Endothelial cell of umbilical vein (primary cell): ENCODE results near the gene PDE1C. TPM values are rescaled to one million over a fixed set of nuclear protein-coding genes. Genes with fewer than 3 reads are reported as not detected.

Experiments
- BruUV-seq: library from RNA; stranded (reverse); fragments of 400-500 nt; replicated peaks from 2 replicates; lab custom pipeline; 2021; lab: Mats Ljungman, UMichigan
- CTCF ChIA-PET: fragments of 300-600, 350-600 bp; sonication (Branson Sonifier 250); formaldehyde crosslinking; loops from one replicate; lab custom pipeline; 2021; ENCODE audit warnings: antibody characterized with exemption, inconsistent platforms; lab: Charles Lee
- POLR2A ChIA-PET: fragments of 300-600, 350-600 bp; sonication (Branson Sonifier 250); formaldehyde crosslinking; loops from one replicate; lab custom pipeline; 2021; ENCODE audit warnings: antibody characterized with exemption, inconsistent platforms; lab: Charles Lee
- DNase-seq: peaks from one replicate; pipeline ENCODE4 v3.0.0-alpha.2; 2011; ENCODE audit warnings: low read depth, low spot score
- FAIRE-seq: peaks from 2 replicates; lab custom pipeline; 2011; peaks lifted over from hg19 to GRCh38; lab: Jason Lieb, UNC
- H2AFZ ChIP-seq: 2 replicates; pipeline ENCODE4 v1.6.0; 2012; ENCODE audit warnings: low read depth, low read length, control low read depth, inconsistent platforms
- H3K27ac ChIP-seq: 2 replicates; pipeline ENCODE4 v1.5.1; 2011; ENCODE audit warnings: low read depth, mild to moderate bottlenecking, control low read depth, low read length, moderate library complexity; ENCODE audit not compliant: insufficient read depth
- H3K27me3 ChIP-seq, 2 experiments: 2 replicates each; pipeline versions ENCODE4 v1.6.0 to v1.6.1; 2011; ENCODE audit warnings: low read length in 2 of 2, mixed read lengths in 1 of 2; ENCODE audit not compliant: control insufficient read depth in 2 of 2, insufficient read depth in 2 of 2
- H3K36me3 ChIP-seq, 2 experiments: 2 replicates in 1 of 2; 3 replicates in 1 of 2; pipeline ENCODE4 v1.5.1; 2011; ENCODE audit warnings: low read length in 2 of 2, mild to moderate bottlenecking in 1 of 2, moderate library complexity in 1 of 2; ENCODE audit not compliant: control insufficient read depth in 2 of 2, insufficient read depth in 2 of 2; ENCODE audit errors: extremely low read depth in 1 of 2
- H3K4me1 ChIP-seq: 3 replicates; pipeline ENCODE4 v1.5.1; 2011; ENCODE audit warnings: mild to moderate bottlenecking, low read length; ENCODE audit not compliant: control insufficient read depth, insufficient read depth; ENCODE audit errors: extremely low read depth
- H3K4me2 ChIP-seq: 2 replicates; pipeline ENCODE4 v1.6.1; 2011; ENCODE audit warnings: low read length, control low read depth, mixed read lengths; ENCODE audit not compliant: insufficient read depth
- H3K4me3 ChIP-seq, 3 experiments: fragments of 200-600 bp in 1 of 3; sonication (generic), shearing (Covaris generic) in 1 of 3; replicated peaks in 1 of 3; 2 replicates each; pipeline ENCODE4 v1.5.1; 2011 to 2016; ENCODE audit warnings: control low read depth in 3 of 3, low read length in 3 of 3, mild to moderate bottlenecking in 2 of 3, inconsistent platforms in 1 of 3, low read depth in 1 of 3, moderate library complexity in 1 of 3; ENCODE audit not compliant: insufficient read depth in 1 of 3
- H3K79me2 ChIP-seq: 2 replicates; pipeline ENCODE4 v1.6.0; 2012; ENCODE audit warnings: low read length, inconsistent platforms; ENCODE audit not compliant: control insufficient read depth, insufficient read depth
- H3K9ac ChIP-seq: replicated peaks from 2 replicates; pipeline ENCODE3; 2011; ENCODE audit warnings: low read length, control low read depth; ENCODE audit not compliant: insufficient read depth; ENCODE audit errors: extremely low read depth
- H3K9me1 ChIP-seq: replicated peaks from 3 replicates; pipeline ENCODE4 v1.6.0; 2011; ENCODE audit warnings: mild to moderate bottlenecking, low read length; ENCODE audit not compliant: control insufficient read depth, insufficient read depth; ENCODE audit errors: extremely low read depth
- H3K9me3 ChIP-seq: replicated peaks from 2 replicates; pipeline ENCODE4 v1.5.1; 2012; ENCODE audit warnings: low read length, inconsistent platforms; ENCODE audit not compliant: control insufficient read depth, insufficient read depth
- H4K20me1 ChIP-seq: replicated peaks from 2 replicates; pipeline ENCODE3; 2011; ENCODE audit warnings: mild to moderate bottlenecking, low read length; ENCODE audit not compliant: control insufficient read depth, insufficient read depth; ENCODE audit errors: extremely low read depth
- CTCF ChIP-seq, 2 donors: IDR thresholded peaks; 1 replicate in 1 of 2; 2 replicates in 1 of 2; pipeline ENCODE4 v1.5.1; 2011; ENCODE audit warnings: low read length in 2 of 2, mild to moderate bottlenecking in 2 of 2, moderate library complexity in 2 of 2, control low read depth in 1 of 2, inconsistent platforms in 1 of 2, low read depth in 1 of 2; ENCODE audit not compliant: insufficient read depth in 1 of 2; ENCODE audit errors: extremely low read depth in 1 of 2
- EZH2 ChIP-seq: IDR thresholded peaks from 2 replicates; pipeline ENCODE4 v1.6.1; 2012; ENCODE audit warnings: borderline replicate concordance, low read depth, mild to moderate bottlenecking, moderate library complexity, low read length, inconsistent platforms; ENCODE audit not compliant: severe bottlenecking
- FOS ChIP-seq: IDR thresholded peaks from 2 replicates; pipeline ENCODE4 v1.6.1; 2011; ENCODE audit warnings: mild to moderate bottlenecking, low read length, moderate library complexity, borderline replicate concordance; ENCODE audit not compliant: insufficient read depth
- JUN ChIP-seq: IDR thresholded peaks from 2 replicates; pipeline ENCODE4 v1.6.1; 2011; ENCODE audit warnings: borderline replicate concordance, low read depth; ENCODE audit not compliant: insufficient read length, insufficient read depth
- MAX ChIP-seq: IDR thresholded peaks from 2 replicates; pipeline ENCODE4 v1.6.1; 2011; ENCODE audit not compliant: insufficient read depth, insufficient read length
- MYC ChIP-seq: IDR thresholded peaks from one replicate; pipeline ENCODE4 v1.6.1; 2011; ENCODE audit warnings: mild to moderate bottlenecking, low read depth, low read length
- POLR2A ChIP-seq: IDR thresholded peaks from 2 replicates; pipeline ENCODE4 v1.6.1; 2012; ENCODE audit warnings: low read depth, mild to moderate bottlenecking, control low read depth, low read length
- POLR2AphosphoS5 ChIP-seq: IDR thresholded peaks from 2 replicates; pipeline ENCODE4 v1.6.1; 2012; ENCODE audit warnings: low read depth, mild to moderate bottlenecking, control low read depth, low read length, moderate library complexity; ENCODE audit not compliant: insufficient read depth
- dilution Hi-C: fragments of 300-500 bp; cut with MboI; formaldehyde crosslinking; loops from one replicate; pipeline ENCODE4 v1.15.0; 2019; ENCODE audit warnings: low sequenced_read_pairs; ENCODE audit not compliant: extremely low pct_ligation_motif_present
- intact Hi-C: fragments of 100-400 bp; cut with micrococcal nuclease; formaldehyde crosslinking; loops from one replicate; pipeline ENCODE4 v1.10.0; 2022
- polyA plus RNA-seq, 4 experiments: library from polyadenylated mRNA; depleted of rRNA in 3 of 4; stranded (reverse) in 3 of 4; unstranded in 1 of 4; fragments of >200 nt; gene quantifications; 2 replicates each; pipeline versions ENCODE4 v1.2.1 to v1.2.3, GENCODE V29; 2011 to 2012; ENCODE audit warnings: missing spikeins in 1 of 4
- total RNA-seq: library from RNA; stranded (reverse); gene quantifications from 2 replicates; pipeline ENCODE4 v1.2.3, GENCODE V29; 2021

The PDE1C gene
- total and polyA plus RNA-seq, 2 donors (not counting 3 experiments of a cell fraction or from before 2014, with no cell fraction given): 0.90 to 3.1 TPM

GRCh38 chr7:31767686-31768358 is 302.4 kb downstream of the PDE1C start:
- Histone ChIP-seq H3K36me3 (no peaks in the 10 kb centered on the region), H3K4me3 (no peak overlapping the region), H3K9me3 (no peaks in the 10 kb centered on the region), H3K27me3 (no peaks in the 10 kb centered on the region), H4K20me1 (no peaks in the 10 kb centered on the region), H2AFZ (no peak overlapping the region), H3K27ac (no peak overlapping the region), H3K9me1 (no peaks in the 10 kb centered on the region), H3K9ac (no peak overlapping the region), H3K4me2 (no peak overlapping the region), H3K79me2 (no peaks in the 10 kb centered on the region), H3K4me1 (peaks cover 3% of the 10 kb centered on the region)
- no TSS peak for BruUV-seq
- intact Hi-C loops: no loop called here
- CTCF ChIA-PET: interaction anchor here (0.8 kb wide), 1 partner anchor 443 kb away, joined by 3 read pairs; no protein-coding TSS in a partner anchor
- POLR2A ChIA-PET: no interaction called here
- DNase-seq (no peak), FAIRE-seq (no peak)
- dilution Hi-C loops: no loop called here
- TF ChIP-seq FOS (no peak), MAX (no peak), EZH2 (no peak), CTCF (IDR thresholded peaks at IDR 0.05; ENCODE audit: extremely low read depth in 1 of 2, insufficient read depth in 1 of 2, low read depth in 1 of 2, low read length in 2 of 2) (no peak), POLR2A (no peak), POLR2AphosphoS5 (no peak), MYC (no peak), JUN (no peak)
